Endometrial microvascular endothelial cells (primary cell): Measurements from ENCODE around the gene MEG3. TPM values are rescaled to one million over a fixed set of nuclear protein-coding genes. Genes with fewer than 3 reads are reported as not detected.
"Not testable (repeated sequence)": the region's sequence is repeated elsewhere in the genome, so short reads cannot be mapped to it uniquely, and the experiment has no call there.

ENCODE experiments used
- in situ Hi-C: cut with HindIII; loops from 2 replicates; pipeline ENCODE4 v1.10.0; 2017; ENCODE audit warnings: low sequenced_read_pairs, low pct_unique_long_range_greater_than_20kb; ENCODE audit errors: inconsistent ontology term
- total RNA-seq: library from RNA; depleted of rRNA; stranded (reverse); fragments of >200 nt; gene quantifications from one replicate; pipeline ENCODE4 v1.2.3, GENCODE V29; 2015; ENCODE audit errors: inconsistent ontology term

Gene MEG3
- total RNA-seq, 1 donor from 2014 or later: 107 TPM

DNA sequence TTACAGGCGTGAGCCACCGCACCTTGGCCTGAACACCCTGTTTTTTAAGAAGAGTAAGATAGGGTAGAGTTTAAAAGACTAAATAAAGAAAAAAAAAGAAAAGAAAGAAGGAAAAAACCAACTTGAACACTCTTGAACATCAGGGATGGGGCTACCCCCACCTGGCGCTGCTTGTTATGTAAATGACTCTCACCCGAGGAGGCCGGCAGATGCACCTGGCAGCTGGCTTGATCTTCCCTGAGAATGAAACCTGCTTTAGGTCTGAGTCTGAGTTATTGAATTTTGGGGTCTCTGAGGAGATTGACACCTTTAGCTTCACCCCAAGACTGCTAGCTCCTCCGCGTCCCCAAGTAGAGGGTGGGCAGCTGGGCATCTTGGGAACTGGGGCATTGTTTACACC is 15.5 kb upstream of the MEG3 start:
- in situ Hi-C loops: no loop called here

DNA sequence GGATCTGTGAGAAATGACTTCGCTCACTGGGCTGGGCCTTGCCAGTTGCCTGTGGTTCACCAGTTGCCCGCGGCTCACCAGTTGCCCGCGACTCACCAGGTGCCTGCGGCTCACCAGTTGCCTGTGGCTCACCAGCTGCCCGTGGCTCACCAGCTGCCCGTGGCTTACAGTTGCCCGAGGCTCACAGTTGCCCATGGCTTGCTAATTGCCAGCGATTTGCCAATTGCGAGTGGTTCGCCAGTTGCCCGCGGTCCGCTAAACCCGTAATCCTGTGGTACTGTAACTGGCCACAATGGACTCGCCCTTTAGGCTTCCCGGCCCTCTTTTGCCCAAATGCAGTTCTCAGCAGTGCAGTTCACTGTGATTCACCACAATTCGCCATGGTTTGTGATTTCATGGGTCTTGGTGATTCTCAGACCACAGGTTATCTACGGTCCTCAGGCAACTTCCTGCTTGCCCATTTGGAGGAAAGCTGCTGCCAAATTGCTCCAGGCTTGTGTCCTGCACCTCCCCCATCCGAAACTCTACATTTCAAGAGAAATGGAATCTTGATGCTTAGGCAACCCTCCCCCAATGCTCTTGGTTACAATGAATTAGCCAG is 15.0 kb upstream of the MEG3 start:
- in situ Hi-C loops: no loop called here

DNA sequence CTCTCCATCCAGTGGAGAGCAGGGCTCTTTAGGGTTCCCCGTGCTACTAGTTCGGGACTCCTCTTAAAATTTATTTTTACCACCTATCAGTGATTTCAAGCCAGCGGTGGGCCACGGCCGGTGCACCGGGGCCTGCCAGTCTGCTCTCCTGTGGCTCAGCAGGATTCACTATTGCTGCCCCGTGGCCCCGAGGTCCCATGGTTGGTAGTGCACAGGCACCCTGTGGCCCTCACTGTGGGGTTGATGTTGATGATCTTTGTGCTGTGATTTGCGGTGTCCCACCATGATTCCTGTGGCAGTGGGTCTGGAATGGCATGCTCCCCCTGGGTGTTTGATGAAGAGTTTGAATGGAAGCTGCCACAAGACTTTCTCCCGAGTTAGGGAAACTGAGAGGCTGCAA is 12.6 kb upstream of the MEG3 start:
- in situ Hi-C loops: no loop called here

DNA sequence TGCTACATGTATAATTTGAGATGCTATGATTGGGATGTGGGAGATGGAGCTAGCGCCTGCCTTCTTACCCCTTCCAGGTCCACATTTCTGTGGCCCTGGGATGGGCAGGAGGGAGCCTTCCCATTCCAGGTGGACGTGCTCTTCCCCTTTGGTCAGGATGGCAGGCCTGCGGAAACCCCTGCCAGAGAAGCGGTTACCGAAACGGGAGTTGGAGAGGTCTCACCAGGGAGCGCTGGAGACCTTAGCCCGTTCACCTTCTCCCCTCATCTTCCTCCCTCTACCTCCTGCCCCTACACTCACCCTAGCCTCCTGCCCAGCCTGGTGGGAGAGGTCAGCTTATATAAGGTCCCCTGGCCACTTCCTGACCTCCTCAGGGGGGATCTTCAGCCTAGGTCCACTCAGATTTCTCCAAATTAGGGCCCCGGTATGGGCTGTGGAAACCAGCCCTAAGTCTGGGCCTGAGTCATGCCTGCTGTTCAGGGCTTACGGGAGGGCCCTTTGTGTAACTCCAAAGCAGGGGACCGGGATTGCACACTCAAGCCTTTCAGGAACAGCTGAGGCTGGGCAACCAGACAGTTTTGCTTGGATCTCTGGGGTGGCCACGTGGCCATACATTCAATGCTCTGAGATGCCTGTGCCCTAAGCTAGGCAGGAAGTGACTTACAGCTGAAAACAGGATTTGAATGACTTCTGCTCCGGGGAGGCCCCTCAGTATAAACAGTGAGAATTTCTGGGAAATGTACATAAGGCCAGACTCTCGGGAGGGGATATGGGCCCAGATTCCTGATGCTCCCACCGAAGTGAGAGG is 10.2 kb upstream of the MEG3 start:
- in situ Hi-C loops: no loop called here

DNA sequence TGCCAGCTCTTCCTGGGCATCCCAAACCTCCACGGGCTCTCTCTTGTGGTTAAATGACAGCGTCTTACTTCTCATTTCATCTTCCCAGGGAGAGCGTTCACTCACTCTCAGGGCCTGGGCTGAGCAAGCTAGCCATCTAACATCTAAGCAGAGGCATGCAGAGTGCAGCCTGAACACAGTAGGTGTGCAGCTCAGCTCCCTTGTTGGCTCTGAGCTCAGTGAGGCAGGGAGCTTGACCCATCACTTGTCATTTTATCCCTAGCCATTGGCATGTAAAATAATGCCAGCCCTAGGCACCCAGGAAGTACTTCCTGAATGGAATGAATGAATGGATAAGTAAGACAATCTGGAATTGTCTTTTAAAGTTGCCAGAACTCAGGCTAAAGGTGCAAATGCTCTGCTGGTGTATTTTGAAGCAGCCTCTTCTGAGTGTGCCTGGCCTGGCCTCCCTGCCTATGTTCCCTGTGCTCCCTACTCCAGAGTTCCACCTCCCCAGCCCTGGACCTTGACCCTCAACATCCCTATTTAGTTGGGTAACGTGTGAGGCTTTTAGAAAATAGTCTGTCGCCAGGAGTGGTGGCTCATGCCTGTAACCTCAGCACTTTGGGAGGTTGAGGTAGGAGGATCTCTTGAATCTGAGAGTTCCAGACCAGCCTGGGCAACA is 9.5 kb upstream of the MEG3 start:
- in situ Hi-C loops: no loop called here

DNA sequence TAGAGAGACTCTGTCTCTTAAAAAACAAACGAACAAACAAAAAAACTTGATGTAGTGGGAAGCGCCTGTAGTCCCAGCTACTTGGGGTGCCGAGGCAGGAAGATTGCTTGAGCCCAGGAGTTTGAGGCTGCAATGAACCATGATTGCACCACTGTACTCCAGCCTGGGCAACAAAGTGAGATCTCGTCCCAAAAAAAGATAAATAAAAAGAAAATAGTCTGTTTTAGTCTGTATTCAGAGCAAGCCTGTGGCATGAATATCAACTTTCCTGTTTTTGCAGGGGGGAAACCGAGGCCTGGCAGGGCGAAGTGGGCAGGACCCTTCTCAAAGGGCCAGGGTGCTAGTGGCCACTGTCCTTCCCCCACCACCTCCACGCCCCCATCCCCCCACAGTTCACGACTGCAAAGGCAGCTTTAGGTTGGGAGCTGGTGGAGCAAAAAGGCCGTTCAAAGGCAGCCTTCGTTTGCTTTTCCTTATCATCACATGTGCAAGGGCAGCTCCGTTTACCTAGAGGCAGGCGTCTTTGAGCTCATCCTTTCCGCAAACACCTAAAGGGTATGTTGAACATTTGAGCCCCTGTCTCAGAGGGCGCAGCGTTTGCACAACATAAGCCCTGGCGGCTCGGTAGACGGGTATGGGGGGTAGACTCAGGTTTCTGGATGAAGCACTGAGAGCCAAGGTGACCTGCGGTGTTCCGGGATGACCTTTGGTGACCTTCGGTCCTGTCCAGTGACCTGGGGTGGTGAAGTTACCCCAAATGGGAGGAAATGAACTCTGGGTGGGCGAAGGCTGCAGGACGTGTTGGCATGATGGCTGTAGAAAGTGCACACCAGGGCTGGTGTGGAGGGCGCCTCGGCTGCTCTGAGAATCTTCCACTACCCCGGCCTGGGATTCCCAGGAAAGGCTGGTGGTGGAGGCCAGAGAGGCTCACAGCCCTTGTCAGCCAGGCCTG is 8.7 kb upstream of the MEG3 start:
- in situ Hi-C loops: no loop called here

DNA sequence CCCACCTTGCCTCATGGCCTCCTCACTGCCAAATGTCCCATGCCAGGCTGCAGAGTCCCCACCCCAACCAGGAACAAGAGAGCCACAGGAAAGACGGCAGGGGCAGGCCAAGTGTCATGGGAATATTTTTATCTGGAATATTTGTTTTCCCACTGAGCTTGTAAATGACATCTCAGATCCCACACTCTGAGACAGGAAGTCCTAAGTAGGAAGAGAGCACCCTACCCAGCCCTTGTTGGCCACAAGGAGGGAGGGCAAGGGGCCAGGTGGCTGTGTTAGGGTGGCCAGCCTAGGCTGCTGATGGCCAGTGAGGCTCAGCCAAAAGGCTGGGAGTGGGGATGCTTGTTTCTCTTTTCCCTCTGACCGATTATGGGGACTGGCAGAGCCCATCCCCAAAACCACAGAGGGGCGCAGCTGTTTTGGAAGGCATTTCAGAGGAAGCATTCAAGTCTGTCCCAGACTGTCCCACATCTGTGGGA is 7.7 kb upstream of the MEG3 start:
- in situ Hi-C loops: no loop called here

DNA sequence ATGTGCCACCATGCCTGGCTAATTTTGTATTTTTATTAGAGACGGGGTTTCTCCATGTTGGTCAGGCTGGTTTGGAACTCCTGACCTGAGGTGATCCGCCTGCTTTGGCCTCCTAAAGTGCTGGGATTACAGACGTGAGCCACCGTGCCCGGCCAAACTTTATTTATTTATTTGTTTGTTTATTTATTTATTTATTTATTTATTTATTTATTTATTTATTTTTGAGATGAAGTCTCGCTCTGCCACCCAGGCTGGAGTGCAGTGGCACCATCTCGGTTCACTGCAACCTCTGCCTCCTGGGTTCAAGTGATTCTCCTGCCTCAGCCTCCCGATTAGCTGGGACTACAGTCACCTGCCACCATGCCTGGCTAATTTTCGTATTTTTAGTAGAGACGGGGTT is 7.0 kb upstream of the MEG3 start:
- in situ Hi-C loops: not testable (repeated sequence)

DNA sequence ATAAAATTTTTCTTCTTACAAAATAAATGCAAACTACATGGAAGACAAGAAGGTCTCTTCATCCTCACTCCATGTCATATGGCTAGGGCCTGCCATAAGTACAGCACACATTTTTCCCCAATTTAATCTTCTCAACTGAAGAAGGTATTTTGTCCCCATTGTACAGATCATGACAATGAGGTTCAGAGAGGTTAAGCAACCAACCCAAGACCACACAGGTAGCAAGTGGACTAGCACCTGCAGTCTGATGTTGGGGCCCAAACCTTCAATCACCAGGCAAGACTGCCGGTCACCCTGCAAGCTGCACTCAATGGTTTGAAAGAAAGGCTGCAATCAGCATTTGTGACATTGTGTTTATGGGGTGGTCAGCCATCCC is 6.5 kb upstream of the MEG3 start:
- in situ Hi-C loops: no loop called here

DNA sequence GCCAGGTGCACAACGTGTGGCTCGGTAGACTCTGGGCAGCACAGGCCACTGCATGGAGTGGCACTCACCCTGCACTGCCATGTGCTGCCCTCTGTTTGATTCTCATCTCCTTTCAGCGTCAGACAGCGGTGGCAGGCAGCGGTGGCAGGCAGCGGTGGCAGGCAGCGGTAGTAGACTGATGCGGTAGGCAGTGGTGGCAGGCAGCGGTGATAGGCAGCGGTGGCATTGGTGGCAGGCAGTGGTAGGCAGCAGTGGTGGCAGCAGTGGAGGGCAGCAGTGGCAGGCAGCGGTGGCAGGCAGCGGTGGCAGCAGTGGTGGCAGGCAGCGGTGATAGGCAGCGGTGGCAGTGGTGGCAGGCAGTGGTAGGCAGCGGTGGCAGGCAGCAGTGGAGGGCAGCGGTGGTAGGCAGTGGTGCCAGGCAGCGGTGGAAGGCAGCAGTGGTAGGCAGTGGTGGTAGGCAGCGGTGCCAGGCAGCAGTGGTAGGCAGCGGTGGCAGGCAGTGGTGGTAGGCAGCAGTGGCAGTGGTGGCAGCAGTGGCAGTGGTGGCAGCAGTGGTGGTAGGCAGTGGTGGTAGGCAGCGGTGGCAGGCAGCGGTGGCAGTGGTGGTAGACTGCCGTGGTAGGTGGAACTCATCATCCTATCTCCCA is 6.0 kb upstream of the MEG3 start:
- in situ Hi-C loops: no loop called here

DNA sequence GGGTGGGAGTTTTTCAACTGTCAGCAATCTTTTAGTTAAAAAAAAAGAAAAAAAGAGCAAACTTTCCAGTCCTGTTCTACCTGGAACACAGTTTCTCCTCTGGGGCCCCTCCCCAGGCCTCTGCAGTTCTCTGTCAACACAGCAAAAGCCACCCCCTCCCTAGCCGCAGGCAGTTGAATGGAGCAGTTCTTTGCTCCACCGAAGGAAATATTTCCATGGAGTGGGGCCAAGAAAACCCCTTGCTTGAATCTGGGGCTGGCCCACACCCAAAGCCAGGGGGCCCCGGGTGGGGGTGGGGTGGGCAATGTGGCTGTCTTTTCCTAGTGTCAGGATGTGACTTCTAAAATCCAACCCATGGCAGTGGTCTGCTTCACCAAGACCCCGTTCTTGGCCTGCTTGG is 5.0 kb upstream of the MEG3 start:
- in situ Hi-C loops: no loop called here

DNA sequence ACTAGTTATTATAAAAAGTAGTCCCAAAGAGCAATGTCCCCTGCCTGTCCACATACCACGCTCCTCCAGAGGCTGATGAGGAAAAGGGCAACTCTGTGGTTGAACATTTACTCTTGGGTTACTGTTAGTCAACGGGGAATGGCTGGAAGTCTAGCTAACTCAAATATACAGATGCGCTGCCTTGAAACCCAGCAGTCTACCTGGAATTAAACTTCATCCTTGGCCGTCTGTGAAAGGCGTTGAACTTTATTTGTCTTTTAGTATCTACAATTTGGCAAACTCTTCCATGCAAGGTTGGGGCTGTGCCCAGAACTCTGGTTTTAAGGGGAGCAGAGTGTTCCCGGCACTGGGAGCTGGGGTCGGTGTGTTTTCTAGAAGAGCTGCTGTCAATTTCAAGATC is 3.9 kb upstream of the MEG3 start:
- in situ Hi-C loops: no loop called here

DNA sequence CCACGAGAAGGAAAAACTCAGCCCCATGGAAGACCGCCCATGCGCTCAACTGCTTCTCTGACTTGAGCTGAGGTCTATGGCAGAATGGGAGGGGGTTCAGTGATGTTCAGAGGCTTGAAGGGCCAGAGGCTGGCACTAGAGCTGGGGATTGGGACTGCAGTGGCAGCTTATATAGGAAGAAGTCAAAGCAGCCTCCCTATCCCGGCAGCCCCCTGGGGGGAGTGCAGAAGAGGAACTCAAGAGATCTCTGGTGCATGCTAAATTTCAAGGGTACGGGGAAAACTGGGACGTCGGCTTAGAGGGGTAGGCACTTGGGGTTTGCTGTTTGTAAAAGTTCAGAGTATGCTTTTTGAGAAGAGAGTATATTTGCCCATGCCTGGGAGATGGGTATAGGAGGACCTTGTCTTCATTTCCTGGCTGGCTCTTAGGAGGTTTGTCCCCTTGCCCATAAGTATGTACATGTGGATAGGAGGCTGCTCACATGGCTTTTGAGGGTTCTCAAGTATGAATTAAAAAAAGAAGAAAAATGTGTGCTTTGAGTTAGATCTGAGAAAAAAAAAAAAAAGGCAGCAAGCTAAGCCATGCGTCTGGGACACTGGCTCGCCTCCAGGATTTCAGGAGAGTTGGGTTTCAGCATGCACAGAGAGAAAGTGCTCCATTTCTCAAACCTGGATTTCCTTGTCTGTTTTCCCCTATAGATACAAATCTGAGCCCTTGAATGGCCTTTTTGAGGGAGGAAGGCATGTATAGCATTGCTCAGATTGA is 3.2 kb upstream of the MEG3 start:
- in situ Hi-C loops: no loop called here

DNA sequence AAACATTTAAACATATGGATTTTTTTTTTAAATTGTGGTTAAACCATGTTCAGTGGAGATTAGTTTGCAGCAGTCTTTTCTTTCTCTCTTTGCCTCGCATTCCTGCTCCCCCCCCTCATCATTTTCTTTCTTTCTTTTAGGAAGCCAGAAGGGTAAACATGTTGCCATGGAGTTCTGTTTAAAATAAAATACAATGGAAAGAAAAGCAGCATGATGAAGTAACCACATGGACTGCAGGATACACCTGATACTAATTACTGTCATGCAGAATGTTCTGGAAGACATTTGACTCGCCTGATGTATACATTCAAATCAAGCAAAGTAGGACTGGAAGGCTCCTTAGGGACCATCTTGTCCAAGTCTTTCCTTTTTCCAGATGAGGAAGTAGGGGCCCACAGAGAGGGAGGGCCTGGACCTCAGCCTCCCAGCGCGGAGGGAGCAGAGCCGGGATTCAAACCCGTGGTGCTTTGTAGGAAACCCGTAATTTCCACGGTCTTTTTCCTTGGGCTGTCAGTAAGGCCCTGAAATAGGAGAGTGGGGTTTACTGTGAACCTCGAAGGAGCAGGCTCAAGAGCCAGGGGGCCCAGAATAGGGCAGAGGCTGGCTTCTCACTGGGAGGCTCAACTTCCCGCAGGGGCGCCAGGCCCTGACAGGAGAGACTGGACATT is 2.4 kb upstream of the MEG3 start:
- in situ Hi-C loops: no loop called here

DNA sequence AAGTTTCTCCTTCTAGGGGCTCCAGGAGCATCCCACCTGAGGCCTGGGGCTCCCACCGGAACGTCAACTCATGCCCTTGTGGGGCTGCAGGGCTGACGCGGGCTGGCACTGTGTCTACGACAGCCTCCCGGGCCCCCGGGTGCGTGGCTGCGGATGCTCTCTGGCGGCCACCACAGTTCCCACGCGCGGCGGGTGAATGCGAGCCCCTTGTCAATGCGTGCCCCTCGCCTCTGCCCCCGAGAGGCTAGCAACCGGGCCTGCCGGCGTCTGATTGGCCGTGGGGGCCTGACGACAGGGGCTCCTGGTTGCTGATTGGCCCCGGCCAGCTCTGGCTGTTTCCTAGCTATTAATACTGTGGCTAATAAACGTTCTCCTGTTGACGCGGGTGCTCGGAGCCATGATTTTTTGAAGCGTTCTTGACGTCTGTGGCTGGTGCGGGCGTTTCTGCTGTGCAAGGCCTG is 1.8 kb upstream of the MEG3 start:
- in situ Hi-C loops: no loop called here

DNA sequence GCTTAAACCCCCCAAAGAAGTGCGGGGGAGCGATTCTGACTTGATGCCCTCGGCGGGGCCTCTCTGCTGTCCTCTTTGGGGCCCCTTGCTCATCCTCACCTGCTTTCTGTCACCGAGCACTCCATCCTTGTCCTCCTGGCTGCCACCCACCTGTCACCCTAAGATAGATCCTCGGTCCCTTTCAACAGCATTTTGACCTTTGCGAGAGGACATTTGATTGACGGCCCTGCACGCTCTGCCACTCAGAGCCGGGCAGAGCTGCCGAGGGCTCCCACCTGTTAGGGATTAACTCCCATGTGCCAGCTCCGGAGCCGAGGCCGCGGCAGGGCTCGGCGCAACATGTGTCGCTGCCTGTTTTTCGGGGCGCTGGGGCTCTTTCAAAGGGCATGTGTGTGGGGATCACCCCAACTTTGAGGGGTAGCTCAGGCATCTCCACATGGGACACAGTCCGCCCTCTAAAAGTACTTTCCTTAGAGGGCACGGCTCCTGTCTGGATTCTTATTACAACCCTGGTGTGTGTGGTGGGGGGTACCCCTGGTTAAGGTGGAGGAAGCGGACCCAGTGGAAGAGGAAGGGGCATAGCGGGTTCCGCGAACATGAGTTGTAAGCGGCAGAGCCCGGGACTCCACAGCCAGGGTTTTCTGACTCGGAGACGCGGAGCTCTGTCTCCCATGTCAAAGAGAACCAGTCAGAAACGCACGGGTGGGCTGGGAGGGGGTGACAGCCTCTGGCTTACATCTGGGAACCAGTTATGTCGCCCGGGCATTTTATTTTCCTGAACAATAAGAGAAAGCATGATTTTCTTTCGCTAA is 811 bp upstream of the MEG3 start:
- in situ Hi-C loops: no loop called here
